ENCODE measurements around the gene GAR1.

Gene GAR1

GRCh38 chr4:109801099-109801789, 14.3 kb upstream of the GAR1 start:
- Mint-ChIP-seq H3K9me3 (peaks cover 9% of the 10 kb centered on the region), H3K4me3 (no peak overlapping the region), H3K4me1 (no peaks in the 10 kb centered on the region), H3K36me3 (ENCODE audit: low read depth) (no peaks in the 10 kb centered on the region), H3K27ac (no peak overlapping the region), H3K27me3 (ENCODE audit: low read depth, poor library complexity) (peaks cover 18% of the 10 kb centered on the region)
- TF ChIP-seq CTCF (IDR thresholded peaks at IDR 0.05), result no peak
- no peak for DNase-seq

- no peaks in the 10 kb centered on the region for H3K4me1 Mint-ChIP-seq
- H3K4me3 Mint-ChIP-seq, result no peak within 1 kb of the TSS
- no peak within 1 kb of the TSS for H3K27ac Mint-ChIP-seq
- peaks cover 18% of the 10 kb centered on the region for H3K27me3 Mint-ChIP-seq (ENCODE audit: low read depth, poor library complexity)
- no peak for DNase-seq
- no peak for TF ChIP-seq CTCF (IDR thresholded peaks at IDR 0.05)
- H3K36me3 Mint-ChIP-seq (ENCODE audit: low read depth), result no peaks in the 10 kb centered on the region
- H3K9me3 Mint-ChIP-seq, result peaks cover 4% of the 10 kb centered on the region
Observed at GRCh38 chr4:109801895-109802319, 13.7 kb upstream of the GAR1 start, which contains the start of gene CFI. Gene CFI, minus strand, starts transcription at chr4:109801999. Its CDS starts 28 bp downstream, at chr4:109801971.

GRCh38 chr4:109803924-109804571, 11.5 kb upstream of the GAR1 start:
- no peaks in the 10 kb centered on the region for H3K36me3 Mint-ChIP-seq (ENCODE audit: low read depth)
- no peak for DNase-seq
- H3K4me1 Mint-ChIP-seq, result no peaks in the 10 kb centered on the region
- TF ChIP-seq CTCF (IDR thresholded peaks at IDR 0.05), result peak; percentile 23
- H3K27ac Mint-ChIP-seq, result no peak overlapping the region
- no peak overlapping the region for H3K4me3 Mint-ChIP-seq
- H3K9me3 Mint-ChIP-seq, result no peaks in the 10 kb centered on the region
- H3K27me3 Mint-ChIP-seq (ENCODE audit: low read depth, poor library complexity), result peaks cover 18% of the 10 kb centered on the region

- Mint-ChIP-seq H3K4me3 (no peak overlapping the region), H3K36me3 (ENCODE audit: low read depth) (no peaks in the 10 kb centered on the region), H3K27me3 (ENCODE audit: low read depth, poor library complexity) (peaks cover 14% of the 10 kb centered on the region), H3K4me1 (peaks cover 9% of the 10 kb centered on the region), H3K9me3 (no peaks in the 10 kb centered on the region), H3K27ac (no peak overlapping the region)
- DNase-seq, result no peak
- TF ChIP-seq CTCF (IDR thresholded peaks at IDR 0.05), result no peak
Observed at GRCh38 chr4:109809655-109810054, 5.9 kb upstream of the GAR1 start.

- no peak overlapping the region for H3K4me3 Mint-ChIP-seq
- no peak for TF ChIP-seq CTCF (IDR thresholded peaks at IDR 0.05)
- H3K9me3 Mint-ChIP-seq, result no peaks in the 10 kb centered on the region
- peaks cover 11% of the 10 kb centered on the region for H3K27me3 Mint-ChIP-seq (ENCODE audit: low read depth, poor library complexity)
- DNase-seq, result no peak
- H3K4me1 Mint-ChIP-seq, result peaks cover 15% of the 10 kb centered on the region
- H3K27ac Mint-ChIP-seq, result no peak overlapping the region
- H3K36me3 Mint-ChIP-seq (ENCODE audit: low read depth), result no peaks in the 10 kb centered on the region
Observed at GRCh38 chr4:109810552-109811387, 4.8 kb upstream of the GAR1 start.
